C4-2B (cell line): ENCODE results near the gene DCK.

Source experiments
- H3K27ac ChIP-seq: fragments of 450-650 bp; 2 replicates; pipeline ENCODE4 v1.5.1; 2017
- ZFX ChIP-seq: fragments of 450-650 bp; IDR thresholded peaks from 2 replicates; pipeline ENCODE4 v1.6.1; 2017
- TF ChIP-seq, protein P1 (sequence below): fragments of 450-650 bp; conservative IDR thresholded peaks from 2 replicates; pipeline ENCODE4 v1.5.1; 2017; ENCODE audit warnings: mild to moderate bottlenecking

The DCK gene

DNA sequence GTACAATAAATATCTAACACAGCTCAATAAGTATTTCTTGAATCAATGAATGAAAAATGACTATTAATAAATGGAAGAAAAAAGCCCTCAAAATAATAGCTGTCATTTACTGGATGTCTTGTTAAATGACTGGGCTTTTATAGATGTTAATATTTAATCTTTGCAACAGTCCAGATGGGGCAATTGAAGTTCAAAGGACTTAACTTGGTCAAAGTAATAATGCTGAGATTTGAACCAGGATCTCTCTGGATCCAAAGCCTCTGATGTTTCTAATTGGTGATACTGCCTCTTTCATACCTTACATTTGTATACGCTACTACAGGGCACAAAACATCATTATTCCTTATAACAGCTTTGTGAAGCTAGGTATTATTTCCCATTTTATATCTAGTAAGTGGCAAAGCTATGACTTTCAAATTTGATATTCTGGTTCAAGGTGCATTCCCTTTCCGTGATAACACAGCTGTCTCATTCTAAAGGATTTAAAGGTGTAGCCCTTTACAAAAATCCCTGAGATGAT is 72.6 kb downstream of the DCK start:
- TF ChIP-seq, protein P1, sequence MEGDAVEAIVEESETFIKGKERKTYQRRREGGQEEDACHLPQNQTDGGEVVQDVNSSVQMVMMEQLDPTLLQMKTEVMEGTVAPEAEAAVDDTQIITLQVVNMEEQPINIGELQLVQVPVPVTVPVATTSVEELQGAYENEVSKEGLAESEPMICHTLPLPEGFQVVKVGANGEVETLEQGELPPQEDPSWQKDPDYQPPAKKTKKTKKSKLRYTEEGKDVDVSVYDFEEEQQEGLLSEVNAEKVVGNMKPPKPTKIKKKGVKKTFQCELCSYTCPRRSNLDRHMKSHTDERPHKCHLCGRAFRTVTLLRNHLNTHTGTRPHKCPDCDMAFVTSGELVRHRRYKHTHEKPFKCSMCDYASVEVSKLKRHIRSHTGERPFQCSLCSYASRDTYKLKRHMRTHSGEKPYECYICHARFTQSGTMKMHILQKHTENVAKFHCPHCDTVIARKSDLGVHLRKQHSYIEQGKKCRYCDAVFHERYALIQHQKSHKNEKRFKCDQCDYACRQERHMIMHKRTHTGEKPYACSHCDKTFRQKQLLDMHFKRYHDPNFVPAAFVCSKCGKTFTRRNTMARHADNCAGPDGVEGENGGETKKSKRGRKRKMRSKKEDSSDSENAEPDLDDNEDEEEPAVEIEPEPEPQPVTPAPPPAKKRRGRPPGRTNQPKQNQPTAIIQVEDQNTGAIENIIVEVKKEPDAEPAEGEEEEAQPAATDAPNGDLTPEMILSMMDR, result no peak
- no peak for TF ChIP-seq ZFX
- H3K27ac ChIP-seq, result no peak overlapping the region

DNA sequence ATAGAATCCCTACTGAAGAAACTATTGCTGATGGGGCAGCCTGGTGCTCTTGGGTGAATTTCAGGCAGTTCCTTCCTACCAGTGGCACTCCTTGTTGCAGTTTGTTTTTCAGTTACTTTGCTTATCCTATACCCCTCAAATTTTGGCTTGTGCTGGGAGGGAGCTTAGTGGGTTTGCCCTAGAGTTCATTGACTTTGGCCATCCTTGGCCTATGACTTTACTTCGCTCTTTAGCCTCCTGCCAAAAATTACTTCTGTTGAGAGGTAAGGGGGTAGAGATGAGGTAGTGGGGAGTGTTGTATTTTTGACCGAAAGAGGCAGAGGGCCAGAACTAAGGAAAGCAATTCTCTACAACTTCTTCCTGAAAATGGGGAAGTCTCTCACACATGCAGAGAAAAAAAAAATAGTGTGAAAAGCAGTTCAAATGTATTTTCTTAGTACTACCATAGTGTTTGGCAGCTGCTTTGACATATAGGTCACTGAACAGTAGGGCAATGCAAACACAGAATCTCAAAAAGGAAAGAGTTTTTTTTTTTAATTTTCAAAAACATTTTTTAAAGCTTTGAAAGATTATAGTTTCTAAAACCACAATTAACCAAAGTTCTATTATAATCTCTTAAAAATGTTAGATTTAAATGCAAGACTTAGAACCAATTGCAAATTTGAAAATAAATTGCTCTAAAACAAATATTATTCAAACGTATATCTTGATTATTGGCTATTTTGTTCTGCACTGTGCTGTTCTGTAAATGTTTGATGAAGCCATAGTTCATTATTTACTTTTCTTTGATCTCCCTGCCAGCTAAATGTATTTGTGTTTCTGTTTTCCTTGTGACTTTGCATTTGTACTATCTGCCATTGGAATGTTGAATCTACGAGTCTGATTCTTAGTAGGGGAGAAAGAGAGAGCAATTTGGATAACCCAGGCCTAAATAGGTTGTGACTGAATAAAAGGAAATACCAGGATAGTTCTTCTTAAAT is 73.6 kb downstream of the DCK start:
- peak overlapping the region; percentile 93 for H3K27ac ChIP-seq
- TF ChIP-seq ZFX, result no peak
- TF ChIP-seq, protein P1, result no peak

DNA sequence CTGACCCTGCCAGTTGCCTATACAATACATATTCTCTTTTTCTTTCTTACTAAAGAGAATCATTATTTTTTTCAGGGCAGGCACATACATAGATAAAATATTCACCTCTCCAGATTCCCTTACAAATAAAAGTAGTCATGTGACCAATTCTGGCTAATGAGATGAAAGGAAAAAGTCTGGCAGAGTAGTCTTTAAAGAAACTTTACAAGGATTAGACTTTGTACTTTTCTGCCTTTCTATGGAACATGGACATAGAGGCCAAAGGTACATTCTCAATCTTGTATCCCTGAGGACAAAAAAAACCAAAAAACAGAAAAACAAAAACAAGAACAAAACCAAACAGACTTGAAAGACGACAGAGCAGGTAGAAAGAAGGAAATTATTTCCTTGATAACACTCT is 75.6 kb downstream of the DCK start:
- H3K27ac ChIP-seq, result peak overlapping the region; percentile 93; the same call in 1 of the 2 replicates
- no peak for TF ChIP-seq ZFX
- TF ChIP-seq, protein P1, result no peak

DNA sequence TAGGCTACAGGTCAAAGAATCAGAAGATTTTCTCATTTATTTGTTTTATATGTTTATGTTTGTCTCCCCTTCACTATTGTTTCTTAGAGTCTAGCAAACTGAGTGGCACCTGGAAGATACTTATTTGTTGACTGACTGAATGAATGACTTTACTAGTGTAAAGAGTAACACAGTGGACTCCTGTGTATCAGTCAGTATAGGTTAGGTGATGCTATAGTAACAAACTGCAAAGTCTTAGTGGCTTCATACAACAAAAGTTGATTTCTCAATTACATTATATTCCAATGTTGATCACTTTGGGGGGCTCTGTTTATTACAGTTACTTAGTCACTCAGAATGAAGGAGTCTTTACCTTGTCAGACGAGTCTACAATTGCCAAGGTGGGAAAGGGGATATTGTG is 76.6 kb downstream of the DCK start:
- no peak for TF ChIP-seq ZFX
- TF ChIP-seq, protein P1, result no peak
- H3K27ac ChIP-seq, result no peak overlapping the region

DNA sequence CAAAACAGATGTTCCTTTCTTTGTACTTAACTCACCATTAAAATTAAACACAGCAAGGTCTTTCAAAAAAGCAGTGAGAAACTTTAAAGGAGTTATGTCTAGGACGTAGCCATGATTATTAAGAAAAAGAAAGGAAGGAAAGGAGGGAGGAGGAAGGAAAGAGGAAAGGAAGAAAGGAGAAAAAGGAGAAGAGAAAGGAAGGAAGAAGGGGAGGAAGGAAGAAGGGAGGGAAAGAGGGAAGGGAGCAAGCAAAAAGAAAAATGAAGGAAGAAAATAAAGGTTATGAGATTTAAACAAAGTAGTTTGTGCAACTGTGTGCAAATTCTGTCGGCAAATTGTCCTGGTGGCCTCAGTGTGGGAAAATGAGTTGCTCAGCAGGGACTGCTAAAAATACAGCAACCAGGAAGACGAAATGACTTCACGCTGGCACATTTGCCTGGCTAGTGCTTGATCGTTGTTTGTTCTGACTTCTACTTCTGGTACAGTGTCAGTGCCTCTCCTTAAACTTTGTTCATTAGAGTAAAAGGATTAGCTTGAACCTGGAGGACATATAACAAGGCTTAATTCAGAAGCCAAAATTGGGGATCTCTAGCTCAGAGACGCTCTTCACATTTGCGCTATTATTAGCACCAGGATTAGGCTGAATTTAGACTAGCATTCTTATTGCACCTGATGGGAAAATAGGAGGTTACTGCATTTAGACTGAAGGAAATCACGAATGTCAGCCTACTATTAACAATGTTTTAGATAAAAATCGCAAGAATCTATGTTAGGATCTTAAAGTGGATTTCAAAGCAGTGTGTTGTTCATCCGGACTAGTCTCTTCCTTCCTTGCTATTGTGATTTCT is 81.2 kb downstream of the DCK start:
- TF ChIP-seq ZFX, result no peak
- TF ChIP-seq, protein P1, result no peak
- peak overlapping the region; percentile 26; the same call in 1 of the 2 replicates for H3K27ac ChIP-seq
